Mesodermal cell (in vitro differentiated cells): Measurements from ENCODE around the gene PKM.

Experiments
- H3K27ac ChIP-seq: 2 replicates; pipeline ENCODE4 v1.7.0; 2013; ENCODE audit warnings: mild to moderate bottlenecking, low read depth, low read length, moderate library complexity; ENCODE audit not compliant: severe bottlenecking
- H3K36me3 ChIP-seq: 2 replicates; pipeline ENCODE4 v1.7.1; 2013; ENCODE audit warnings: mild to moderate bottlenecking, low read length, moderate library complexity; ENCODE audit not compliant: control insufficient read depth, insufficient read depth
- H3K4me1 ChIP-seq: one replicate; pipeline ENCODE4 v1.7.1; 2013; ENCODE audit warnings: mild to moderate bottlenecking, low read length; ENCODE audit not compliant: insufficient read depth, control insufficient read depth, poor library complexity, severe bottlenecking
- H3K4me3 ChIP-seq: 2 replicates; pipeline ENCODE4 v1.7.0; 2013; ENCODE audit warnings: low read length, control low read depth, mild to moderate bottlenecking; ENCODE audit not compliant: insufficient read depth, poor library complexity, severe bottlenecking; ENCODE audit errors: extremely low read depth
- H3K9me3 ChIP-seq: 2 replicates; pipeline ENCODE4 v1.7.1; 2013; ENCODE audit warnings: mild to moderate bottlenecking, low read length, moderate library complexity; ENCODE audit not compliant: control insufficient read depth
- WGBS, 2 experiments: methylation state at CpG; one replicate each; pipeline ENCODE4 v1.1.5; 2013; ENCODE audit warnings: missing lambda C conversion rate in 2 of 2; ENCODE audit not compliant: insufficient coverage in 2 of 2; 5-methylcytosine and 5-hydroxymethylcytosine counted together

Gene PKM

DNA sequence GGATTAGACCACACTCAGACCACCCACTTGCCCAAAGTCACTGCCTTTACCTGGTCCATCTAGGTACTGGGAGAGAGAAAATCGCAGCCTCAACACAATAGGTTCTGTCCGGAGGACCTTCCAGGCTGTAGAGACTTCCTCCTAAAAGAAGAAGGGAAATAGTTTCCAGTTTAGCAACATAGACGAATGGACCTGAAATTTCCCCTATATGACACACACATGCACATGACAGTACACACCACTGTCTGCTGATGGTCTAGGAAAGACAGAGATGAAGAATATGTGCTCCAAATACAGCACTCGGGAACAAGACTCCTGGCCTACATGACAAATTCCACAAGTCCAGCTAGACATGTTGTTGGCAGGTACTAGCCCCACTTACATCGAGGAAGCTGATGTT is 34.0 kb upstream of the PKM start:
- H3K36me3 ChIP-seq, result peaks cover 98% of the 10 kb centered on the region
- no peaks in the 10 kb centered on the region for H3K4me1 ChIP-seq
- no peaks in the 10 kb centered on the region for H3K9me3 ChIP-seq
- no peak overlapping the region for H3K27ac ChIP-seq
- H3K4me3 ChIP-seq, result no peak overlapping the region
- 100% methylated on average over 1 to 2 of the region's 5 CpGs for WGBS, 2 experiments

- H3K4me1 ChIP-seq, result no peaks in the 10 kb centered on the region
- 90% methylated on average over 2 to 3 of the region's 10 CpGs for WGBS, 2 experiments
- no peaks in the 10 kb centered on the region for H3K9me3 ChIP-seq
- no peak overlapping the region for H3K27ac ChIP-seq
- no peak overlapping the region for H3K4me3 ChIP-seq
- H3K36me3 ChIP-seq, result peaks cover 90% of the 10 kb centered on the region
Measured at GRCh38 chr15:72252663-72253299, 21.8 kb upstream of the PKM start.

- Histone ChIP-seq H3K36me3 (peaks cover 84% of the 10 kb centered on the region), H3K27ac (no peak overlapping the region), H3K4me3 (no peak overlapping the region), H3K9me3 (no peaks in the 10 kb centered on the region), H3K4me1 (no peaks in the 10 kb centered on the region)
- 88 to 94% methylated on average over 3 of the region's 3 CpGs for WGBS, 2 experiments
Measured at GRCh38 chr15:72249142-72249810, 18.3 kb upstream of the PKM start.

DNA sequence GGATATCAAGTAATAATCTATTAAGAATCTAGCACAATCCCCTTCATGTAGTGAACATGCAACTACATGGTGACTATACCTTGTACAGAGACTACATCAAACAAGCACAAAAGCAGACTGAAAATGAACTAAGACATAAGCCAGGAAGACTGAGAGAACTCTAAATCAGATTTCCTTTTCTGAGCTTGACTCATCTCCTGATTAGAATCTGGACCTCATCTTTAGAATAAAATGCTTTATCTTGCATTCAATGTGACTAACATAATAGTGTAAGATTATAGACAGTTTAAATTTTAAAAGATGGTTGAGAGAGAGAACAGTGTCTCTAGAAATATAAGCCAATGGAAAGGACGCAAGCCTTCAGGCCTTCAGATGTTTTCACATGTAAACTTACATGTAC is 17.5 kb upstream of the PKM start:
- Histone ChIP-seq H3K36me3 (peaks cover 82% of the 10 kb centered on the region), H3K4me3 (no peak overlapping the region), H3K9me3 (no peaks in the 10 kb centered on the region), H3K4me1 (no peaks in the 10 kb centered on the region), H3K27ac (no peak overlapping the region)
- 80 to 83% methylated on average over 1 of the region's 1 CpG for WGBS, 2 experiments

- Histone ChIP-seq H3K36me3 (peaks cover 78% of the 10 kb centered on the region), H3K27ac (peak overlapping the region; percentile 24)
Measured at GRCh38 chr15:72242775-72243370, 11.9 kb upstream of the PKM start.

DNA sequence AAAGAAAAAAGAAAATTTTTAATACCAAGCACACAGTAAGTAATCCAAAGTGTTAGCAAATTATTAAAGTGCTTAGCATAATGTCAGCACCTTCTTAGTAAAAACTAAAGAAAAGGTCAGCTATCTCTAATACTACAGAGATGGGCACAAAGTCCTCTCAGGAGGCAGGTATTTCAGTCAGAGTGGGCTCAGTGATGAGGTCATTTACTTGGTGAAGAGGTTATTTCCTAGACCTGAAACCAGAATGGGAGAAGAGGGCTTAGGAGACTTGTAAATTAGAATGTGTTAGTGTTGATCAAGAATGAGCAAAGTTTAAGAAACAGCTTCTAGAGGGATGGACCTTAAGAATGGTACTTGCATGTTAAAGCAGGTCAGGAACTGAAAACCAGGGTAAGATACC is 8.7 kb upstream of the PKM start:
- Histone ChIP-seq H3K27ac (no peak overlapping the region), H3K36me3 (peaks cover 53% of the 10 kb centered on the region)

More at GRCh38 chr15:72242775-72243370, 11.9 kb upstream of the PKM start:
- H3K9me3 ChIP-seq, result no peaks in the 10 kb centered on the region
- H3K4me3 ChIP-seq, result no peak overlapping the region
- 23 to 32% methylated on average over 1 to 2 of the region's 2 CpGs for WGBS, 2 experiments
- H3K4me1 ChIP-seq, result peaks cover 8% of the 10 kb centered on the region

GRCh38 chr15:72238586-72238985 is 7.6 kb upstream of the PKM start:
- WGBS, 2 experiments, result 100% methylated on average over 2 of the region's 3 CpGs
- peaks cover 32% of the 10 kb centered on the region for H3K4me1 ChIP-seq
- H3K4me3 ChIP-seq, result no peak overlapping the region
- H3K36me3 ChIP-seq, result peaks cover 43% of the 10 kb centered on the region
- no peaks in the 10 kb centered on the region for H3K9me3 ChIP-seq
- no peak overlapping the region for H3K27ac ChIP-seq

More for the DNA sequence above, 8.7 kb upstream of the PKM start:
- Histone ChIP-seq H3K4me3 (no peak overlapping the region), H3K9me3 (no peaks in the 10 kb centered on the region), H3K4me1 (peaks cover 29% of the 10 kb centered on the region)

DNA sequence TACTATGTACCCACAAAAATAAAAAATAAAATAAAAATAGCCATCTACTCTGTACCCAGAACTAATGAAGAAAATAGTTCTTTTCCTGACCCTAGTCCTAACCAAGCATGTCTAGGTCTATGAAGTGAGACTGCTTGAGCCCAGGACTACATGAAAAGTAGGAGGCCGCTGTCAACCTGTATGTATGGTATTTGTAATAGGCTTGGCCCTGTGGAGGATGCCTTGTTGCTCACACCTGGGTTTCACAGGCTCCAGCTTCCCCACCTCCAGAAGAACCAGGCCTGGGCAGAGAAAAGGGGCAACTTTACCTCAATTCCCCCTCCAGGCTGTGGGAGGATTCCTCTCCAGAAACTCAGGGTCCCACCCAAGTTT is 6.8 kb upstream of the PKM start:
- peaks cover 41% of the 10 kb centered on the region for H3K36me3 ChIP-seq
- peaks cover 34% of the 10 kb centered on the region for H3K4me1 ChIP-seq
- no peaks in the 10 kb centered on the region for H3K9me3 ChIP-seq
- no CpG with 5 or more reads among the region's 1 CpG for WGBS, 2 experiments
- H3K4me3 ChIP-seq, result no peak overlapping the region
- H3K27ac ChIP-seq, result peak overlapping the region; percentile 96

DNA sequence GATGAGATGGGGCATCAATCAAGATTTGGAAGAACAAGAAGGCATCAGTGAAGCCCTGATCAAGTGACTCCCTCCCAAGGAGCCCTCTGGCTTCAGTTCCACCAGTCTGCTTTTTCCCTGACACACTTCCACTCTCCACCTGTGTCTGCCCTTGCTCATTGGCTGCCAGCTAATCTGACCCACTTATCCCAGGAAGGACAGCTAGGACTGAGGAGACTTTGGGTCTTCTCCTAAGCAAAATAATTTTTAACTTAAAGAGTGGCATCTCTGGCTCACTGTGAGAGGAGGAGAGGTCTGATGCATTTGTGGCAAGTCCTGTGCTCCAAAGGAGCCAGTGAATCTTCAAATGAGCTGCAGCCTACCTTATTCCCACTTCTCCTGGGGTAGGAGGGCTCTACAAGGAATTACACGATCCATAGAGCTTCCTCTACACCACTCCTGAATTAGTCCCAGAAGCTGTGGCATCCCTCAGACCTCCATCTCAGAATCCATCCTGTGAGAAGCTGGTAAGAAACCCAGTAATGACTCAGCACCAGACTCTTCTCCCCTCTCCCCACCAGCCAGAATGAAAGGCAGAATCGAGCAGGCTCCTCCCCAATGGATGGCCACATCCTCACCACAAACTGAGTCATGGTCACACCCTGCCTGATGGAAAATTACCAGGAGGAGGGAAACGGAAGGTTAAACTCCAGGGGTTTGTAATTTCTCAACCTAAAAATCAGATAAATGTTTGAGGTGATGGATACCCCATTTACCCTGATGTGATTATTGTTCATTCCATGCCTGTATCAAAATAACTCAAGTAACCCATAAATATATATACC is 6.3 kb upstream of the PKM start:
- Histone ChIP-seq H3K9me3 (no peaks in the 10 kb centered on the region), H3K4me3 (peak overlapping the region; percentile 32), H3K4me1 (peaks cover 38% of the 10 kb centered on the region), H3K27ac (peak overlapping the region; percentile 96), H3K36me3 (peaks cover 35% of the 10 kb centered on the region)
- 13 to 40% methylated on average over 1 of the region's 3 CpGs for WGBS, 2 experiments

GRCh38 chr15:72236381-72237003 is 5.5 kb upstream of the PKM start:
- H3K9me3 ChIP-seq, result no peaks in the 10 kb centered on the region
- peak overlapping the region; percentile 32 for H3K4me3 ChIP-seq
- WGBS, 2 experiments, result 100% methylated on average over 2 of the region's 2 CpGs; no CpG with 5 or more reads in 1 of the 2 experiments
- H3K27ac ChIP-seq, result peak overlapping the region; percentile 96
- H3K36me3 ChIP-seq, result peaks cover 27% of the 10 kb centered on the region
- peaks cover 38% of the 10 kb centered on the region for H3K4me1 ChIP-seq
